BLaER1 (cell line): ENCODE data around the gene GABRG3.
A peak's percentile ranks its signal among the peaks of the same experiment; 100 is the strongest.

ENCODE experiments used
- H3K27ac ChIP-seq: shearing (Covaris generic); formaldehyde crosslinking; 2 replicates; pipeline ENCODE4 v1.8.1; 2022
- H3K27me3 ChIP-seq: shearing (Covaris generic); formaldehyde crosslinking; 2 replicates; pipeline ENCODE4 v1.8.1; 2022
- H3K36me3 ChIP-seq: shearing (Covaris generic); formaldehyde crosslinking; 2 replicates; pipeline ENCODE4 v1.8.1; 2022
- H3K4me1 ChIP-seq: shearing (Covaris generic); formaldehyde crosslinking; 2 replicates; pipeline ENCODE4 v1.8.1; 2022
- H3K4me2 ChIP-seq: shearing (Covaris generic); formaldehyde crosslinking; 2 replicates; pipeline ENCODE4 v1.8.1; 2022
- H3K4me3 ChIP-seq: shearing (Covaris generic); formaldehyde crosslinking; 2 replicates; pipeline ENCODE4 v1.8.1; 2022
- H3K9ac ChIP-seq: shearing (Covaris generic); formaldehyde crosslinking; 2 replicates; pipeline ENCODE4 v1.8.1; 2022
- H3K9me3 ChIP-seq: shearing (Covaris generic); formaldehyde crosslinking; 2 replicates; pipeline ENCODE4 v1.8.1; 2022
- H4K20me1 ChIP-seq: shearing (Covaris generic); formaldehyde crosslinking; 2 replicates; pipeline ENCODE4 v1.8.1; 2022
- Cebpa-rat ChIP-seq: shearing (Covaris generic); IDR thresholded peaks from 2 replicates; pipeline ENCODE4 v1.8.1; 2022

GABRG3 gene

GRCh38 chr15:27429577-27429976 lies 458.6 kb downstream of the GABRG3 start:
- H3K9me3 ChIP-seq = no peaks in the 10 kb centered on the region
- TF ChIP-seq Cebpa-rat = no peak

GRCh38 chr15:27433604-27434003 lies 462.6 kb downstream of the GABRG3 start:
- Histone ChIP-seq H3K9ac (no peak overlapping the region), H3K4me1 (peaks cover 5% of the 10 kb centered on the region), H3K27me3 (no peaks in the 10 kb centered on the region), H3K27ac (no peak overlapping the region), H3K4me3 (no peak overlapping the region), H3K9me3 (peaks cover 9% of the 10 kb centered on the region; the same call in 1 of the 2 replicates), H3K4me2 (no peak overlapping the region), H3K36me3 (no peaks in the 10 kb centered on the region), H4K20me1 (no peaks in the 10 kb centered on the region)
- no peak for TF ChIP-seq Cebpa-rat

More at GRCh38 chr15:27429577-27429976, 458.6 kb downstream of the GABRG3 start:
- Histone ChIP-seq H3K4me1 (no peaks in the 10 kb centered on the region), H3K4me3 (no peak overlapping the region), H3K4me2 (no peak overlapping the region), H3K36me3 (no peaks in the 10 kb centered on the region), H3K27ac (no peak overlapping the region), H3K9ac (no peak overlapping the region), H4K20me1 (no peaks in the 10 kb centered on the region), H3K27me3 (no peaks in the 10 kb centered on the region)

GRCh38 chr15:27438403-27439375 lies 467.7 kb downstream of the GABRG3 start:
- no peak for TF ChIP-seq Cebpa-rat
- H3K27ac ChIP-seq = no peak overlapping the region
- H4K20me1 ChIP-seq = no peaks in the 10 kb centered on the region
- no peak overlapping the region for H3K4me3 ChIP-seq
- no peaks in the 10 kb centered on the region for H3K27me3 ChIP-seq
- peaks cover 9% of the 10 kb centered on the region; the same call in 1 of the 2 replicates for H3K9me3 ChIP-seq
- peaks cover 13% of the 10 kb centered on the region for H3K4me1 ChIP-seq
- peak overlapping the region; percentile 66 for H3K4me2 ChIP-seq
- no peaks in the 10 kb centered on the region for H3K36me3 ChIP-seq
- no peak overlapping the region for H3K9ac ChIP-seq

- TF ChIP-seq Cebpa-rat = no peak
- Histone ChIP-seq H3K9ac (no peak overlapping the region), H3K27me3 (no peaks in the 10 kb centered on the region)
Measured at GRCh38 chr15:27441120-27441519, 470.1 kb downstream of the GABRG3 start.

GRCh38 chr15:27448234-27448633 lies 477.3 kb downstream of the GABRG3 start:
- H3K36me3 ChIP-seq = no peaks in the 10 kb centered on the region
- H3K4me3 ChIP-seq = no peak overlapping the region
- H3K27me3 ChIP-seq = no peaks in the 10 kb centered on the region
- no peak overlapping the region for H3K9ac ChIP-seq
- TF ChIP-seq Cebpa-rat = no peak
- H4K20me1 ChIP-seq = no peaks in the 10 kb centered on the region
- H3K9me3 ChIP-seq = 0 out of 2 replicates have a peak, but pooled peaks cover 6% of the 10 kb centered on the region
- no peaks in the 10 kb centered on the region for H3K4me1 ChIP-seq
- no peak overlapping the region for H3K4me2 ChIP-seq
- H3K27ac ChIP-seq = no peak overlapping the region

More at GRCh38 chr15:27441120-27441519, 470.1 kb downstream of the GABRG3 start:
- Histone ChIP-seq H3K4me1 (peaks cover 13% of the 10 kb centered on the region), H3K4me2 (no peak overlapping the region), H3K9me3 (peaks cover 4% of the 10 kb centered on the region; the same call in 1 of the 2 replicates), H3K27ac (no peak overlapping the region), H3K36me3 (no peaks in the 10 kb centered on the region), H3K4me3 (no peak overlapping the region), H4K20me1 (no peaks in the 10 kb centered on the region)

- Histone ChIP-seq H3K9me3 (0 out of 2 replicates have a peak, but pooled peaks cover 6% of the 10 kb centered on the region), H3K27me3 (no peaks in the 10 kb centered on the region), H3K4me3 (no peak overlapping the region), H3K27ac (no peak overlapping the region), H3K36me3 (no peaks in the 10 kb centered on the region), H3K4me1 (no peaks in the 10 kb centered on the region), H3K9ac (no peak overlapping the region), H4K20me1 (no peaks in the 10 kb centered on the region), H3K4me2 (no peak overlapping the region)
- no peak for TF ChIP-seq Cebpa-rat
Measured at GRCh38 chr15:27448986-27449385, 478.0 kb downstream of the GABRG3 start.

- H3K4me1 ChIP-seq = no peaks in the 10 kb centered on the region
- no peak overlapping the region for H3K27ac ChIP-seq
- no peak for TF ChIP-seq Cebpa-rat
- no peak overlapping the region for H3K4me2 ChIP-seq
- no peaks in the 10 kb centered on the region for H4K20me1 ChIP-seq
- H3K9me3 ChIP-seq = 0 out of 2 replicates have a peak, but pooled peaks cover 6% of the 10 kb centered on the region
- H3K4me3 ChIP-seq = no peak overlapping the region
- H3K9ac ChIP-seq = no peak overlapping the region
- no peaks in the 10 kb centered on the region for H3K27me3 ChIP-seq
- H3K36me3 ChIP-seq = no peaks in the 10 kb centered on the region
Measured at GRCh38 chr15:27449941-27450340, 479.0 kb downstream of the GABRG3 start.

GRCh38 chr15:27454281-27455075 lies 483.5 kb downstream of the GABRG3 start:
- H3K9me3 ChIP-seq = no peaks in the 10 kb centered on the region
- TF ChIP-seq Cebpa-rat = no peak
- no peak overlapping the region for H3K27ac ChIP-seq
- no peaks in the 10 kb centered on the region for H4K20me1 ChIP-seq
- H3K9ac ChIP-seq = no peak overlapping the region
- H3K27me3 ChIP-seq = no peaks in the 10 kb centered on the region
- H3K4me2 ChIP-seq = no peak overlapping the region
- no peaks in the 10 kb centered on the region for H3K36me3 ChIP-seq
- no peak overlapping the region for H3K4me3 ChIP-seq
- H3K4me1 ChIP-seq = no peaks in the 10 kb centered on the region

- no peak overlapping the region for H3K27ac ChIP-seq
- no peak overlapping the region for H3K4me3 ChIP-seq
- no peak overlapping the region for H3K4me2 ChIP-seq
- H3K9me3 ChIP-seq = no peaks in the 10 kb centered on the region
- H3K36me3 ChIP-seq = no peaks in the 10 kb centered on the region
- no peak for TF ChIP-seq Cebpa-rat
- H3K9ac ChIP-seq = no peak overlapping the region
- H3K27me3 ChIP-seq = no peaks in the 10 kb centered on the region
- no peaks in the 10 kb centered on the region for H4K20me1 ChIP-seq
- H3K4me1 ChIP-seq = no peaks in the 10 kb centered on the region
Measured at GRCh38 chr15:27456807-27457206, 485.8 kb downstream of the GABRG3 start.
